SK-MEL-5 (cell line): ENCODE results near the gene GLUL. TPM values are rescaled to one million over a fixed set of nuclear protein-coding genes. Genes with fewer than 3 reads are reported as not detected.
"Not testable (repeated sequence)": the region's sequence is repeated elsewhere in the genome, so short reads cannot be mapped to it uniquely, and the experiment has no call there.

Experiments used
- DNase-seq: peaks from one replicate; pipeline ENCODE4 v3.0.0-alpha.2; 2016; ENCODE audit warnings: low read depth, low spot score
- in situ Hi-C: cut with HindIII; loops from 2 replicates; pipeline ENCODE4 v1.10.0; 2016; ENCODE audit warnings: low sequenced_read_pairs, high pct_unique_total_duplicates, low pct_unique_long_range_greater_than_20kb
- total RNA-seq: library from RNA; depleted of rRNA; stranded (reverse); fragments of >200 nt; shearing (Covaris generic); gene quantifications from 2 replicates; pipeline ENCODE4 v1.2.3, GENCODE V29; 2014

Gene GLUL
- total RNA-seq, 1 experiment from 2014 or later, result 278 TPM

GRCh38 chr1:182380199-182380598 is 11.4 kb downstream of the GLUL start:
- no peak for DNase-seq
- in situ Hi-C loops, result no loop called here

GRCh38 chr1:182379781-182380180 is 11.8 kb downstream of the GLUL start:
- DNase-seq, in situ Hi-C loops: not testable (repeated sequence)

- in situ Hi-C loops, result no loop called here
- DNase-seq, result no peak
These were observed 14.5 kb downstream of the GLUL start for GRCh38 chr1:182376936-182377574.

GRCh38 chr1:182374101-182374834 is 17.3 kb downstream of the GLUL start:
- in situ Hi-C loops, result no loop called here
- DNase-seq, result no peak

GRCh38 chr1:182370532-182370931 is 21.1 kb downstream of the GLUL start:
- in situ Hi-C loops, result no loop called here
- no peak for DNase-seq

- no peak for DNase-seq
- in situ Hi-C loops, result no loop called here
These were observed 22.7 kb downstream of the GLUL start for GRCh38 chr1:182368903-182369302.

- no peak for DNase-seq
- in situ Hi-C loops, result no loop called here
These were observed 23.2 kb downstream of the GLUL start for GRCh38 chr1:182368358-182368757.

- DNase-seq, result no peak
- in situ Hi-C loops, result no loop called here
These were observed 23.7 kb downstream of the GLUL start for GRCh38 chr1:182367926-182368325.

GRCh38 chr1:182366596-182366995 is 25.0 kb downstream of the GLUL start:
- no peak for DNase-seq
- in situ Hi-C loops, result no loop called here

GRCh38 chr1:182359645-182360044 is 31.9 kb downstream of the GLUL start:
- DNase-seq, result no peak
- in situ Hi-C loops, result no loop called here

- no peak for DNase-seq
- in situ Hi-C loops, result no loop called here
These were observed 33.7 kb downstream of the GLUL start for GRCh38 chr1:182357913-182358312.

- in situ Hi-C loops, result no loop called here
- DNase-seq, result no peak
These were observed 34.4 kb downstream of the GLUL start for GRCh38 chr1:182357171-182357570.

GRCh38 chr1:182355723-182356098 is 35.9 kb downstream of the GLUL start:
- no peak for DNase-seq
- in situ Hi-C loops, result no loop called here

GRCh38 chr1:182351790-182352364 is 39.7 kb downstream of the GLUL start:
- in situ Hi-C loops, result no loop called here
- no peak for DNase-seq

- in situ Hi-C loops, result no loop called here
- no peak for DNase-seq
These were observed 40.8 kb downstream of the GLUL start for GRCh38 chr1:182350839-182351238.

GRCh38 chr1:182348961-182349747 is 42.4 kb downstream of the GLUL start:
- no peak for DNase-seq
- in situ Hi-C loops, result no loop called here

- DNase-seq, result no peak
- in situ Hi-C loops, result no loop called here
These were observed 44.6 kb downstream of the GLUL start for GRCh38 chr1:182347019-182347418.
